Osteoblast (primary cell): ENCODE data around the gene DTNBP1. TPM values are rescaled to one million over a fixed set of nuclear protein-coding genes. Genes with fewer than 3 reads are reported as not detected.

Experiments used
- DNase-seq: peaks from one replicate; pipeline ENCODE4 v3.0.0; 2011; ENCODE audit warnings: low spot score, mixed read lengths; ENCODE audit not compliant: insufficient read length; ENCODE audit errors: missing footprints
- H2AFZ ChIP-seq: 2 replicates; pipeline ENCODE4 v1.6.0; 2011; ENCODE audit warnings: mild to moderate bottlenecking, low read length
- H3K27ac ChIP-seq: 2 replicates; pipeline ENCODE4 v1.5.1; 2011; ENCODE audit warnings: mild to moderate bottlenecking, low read depth, low read length, moderate library complexity
- H3K27me3 ChIP-seq: 2 replicates; pipeline ENCODE4 v1.6.0; 2012; ENCODE audit warnings: mild to moderate bottlenecking, control low read depth, inconsistent platforms, low read length, moderate library complexity; ENCODE audit not compliant: insufficient read depth
- H3K36me3 ChIP-seq: 2 replicates; pipeline ENCODE4 v1.5.1; 2011; ENCODE audit warnings: mild to moderate bottlenecking, low read length, control low read depth, moderate library complexity; ENCODE audit not compliant: insufficient read depth
- H3K4me1 ChIP-seq: 2 replicates; pipeline ENCODE4 v1.5.1; 2011; ENCODE audit warnings: mild to moderate bottlenecking, low read length, control low read depth, moderate library complexity; ENCODE audit not compliant: insufficient read depth
- H3K4me2 ChIP-seq: 2 replicates; pipeline ENCODE4 v1.6.0; 2011; ENCODE audit warnings: mild to moderate bottlenecking, low read length; ENCODE audit not compliant: insufficient read depth
- H3K4me3 ChIP-seq: fragments of 200-600 bp; sonication (generic); 3 replicates; pipeline ENCODE4 v1.5.1; 2012; ENCODE audit warnings: mild to moderate bottlenecking, low read length, inconsistent platforms; ENCODE audit not compliant: insufficient read depth
- H3K79me2 ChIP-seq: 2 replicates; pipeline ENCODE4 v1.6.0; 2012; ENCODE audit warnings: mild to moderate bottlenecking, low read length, control low read depth, inconsistent platforms; ENCODE audit not compliant: insufficient read depth
- H3K9me3 ChIP-seq: 2 replicates; pipeline ENCODE4 v1.5.1; 2011; ENCODE audit warnings: low read depth, low read length, control low read depth
- H4K20me1 ChIP-seq: 2 replicates; pipeline ENCODE4 v1.6.0; 2012; ENCODE audit warnings: mild to moderate bottlenecking, low read length, control low read depth; ENCODE audit not compliant: insufficient read depth
- CTCF ChIP-seq: IDR thresholded peaks from 2 replicates; pipeline ENCODE4 v1.5.1; 2011; ENCODE audit warnings: mild to moderate bottlenecking, low read depth, low read length, moderate library complexity; ENCODE audit errors: extremely low read depth
- total RNA-seq: library from RNA; depleted of rRNA; stranded (reverse); fragments of >200 nt; gene quantifications from 2 replicates; pipeline ENCODE4 v1.2.3, GENCODE V29; 2012

The DTNBP1 gene
- total RNA-seq, 1 donor, result 5.8 TPM

- Histone ChIP-seq H3K4me1 (no peaks in the 10 kb centered on the region), H3K4me2 (no peak overlapping the region), H3K4me3 (no peak overlapping the region), H4K20me1 (no peaks in the 10 kb centered on the region), H3K36me3 (no peaks in the 10 kb centered on the region), H3K9me3 (no peaks in the 10 kb centered on the region), H2AFZ (no peak overlapping the region), H3K27ac (no peak overlapping the region), H3K79me2 (no peaks in the 10 kb centered on the region), H3K27me3 (peaks cover 26% of the 10 kb centered on the region)
- TF ChIP-seq CTCF, result no peak
- DNase-seq, result no peak
Observed at GRCh38 chr6:15675536-15676220, 12.8 kb upstream of the DTNBP1 start.

GRCh38 chr6:15674690-15675386 is 12.0 kb upstream of the DTNBP1 start:
- Histone ChIP-seq H4K20me1 (no peaks in the 10 kb centered on the region), H3K4me3 (no peak overlapping the region), H2AFZ (no peak overlapping the region), H3K27me3 (peaks cover 34% of the 10 kb centered on the region), H3K79me2 (no peaks in the 10 kb centered on the region), H3K4me2 (no peak overlapping the region), H3K27ac (no peak overlapping the region), H3K36me3 (no peaks in the 10 kb centered on the region), H3K4me1 (no peaks in the 10 kb centered on the region), H3K9me3 (no peaks in the 10 kb centered on the region)
- DNase-seq, result no peak
- no peak for TF ChIP-seq CTCF

GRCh38 chr6:15673666-15674065 is 10.8 kb upstream of the DTNBP1 start:
- H3K4me3 ChIP-seq, result no peak overlapping the region
- no peaks in the 10 kb centered on the region for H3K4me1 ChIP-seq
- no peak overlapping the region for H2AFZ ChIP-seq
- H3K27me3 ChIP-seq, result peaks cover 45% of the 10 kb centered on the region
- no peaks in the 10 kb centered on the region for H3K36me3 ChIP-seq
- no peaks in the 10 kb centered on the region for H4K20me1 ChIP-seq
- no peak for TF ChIP-seq CTCF
- DNase-seq, result no peak
- no peak overlapping the region for H3K4me2 ChIP-seq
- H3K27ac ChIP-seq, result no peak overlapping the region
- no peaks in the 10 kb centered on the region for H3K9me3 ChIP-seq
- H3K79me2 ChIP-seq, result no peaks in the 10 kb centered on the region

GRCh38 chr6:15672818-15673217 is 10.0 kb upstream of the DTNBP1 start:
- Histone ChIP-seq H3K4me3 (no peak overlapping the region), H3K4me2 (no peak overlapping the region), H3K79me2 (no peaks in the 10 kb centered on the region), H3K27me3 (peaks cover 45% of the 10 kb centered on the region), H3K9me3 (no peaks in the 10 kb centered on the region), H3K36me3 (no peaks in the 10 kb centered on the region), H2AFZ (no peak overlapping the region), H4K20me1 (no peaks in the 10 kb centered on the region), H3K4me1 (no peaks in the 10 kb centered on the region), H3K27ac (no peak overlapping the region)
- DNase-seq, result no peak
- no peak for TF ChIP-seq CTCF
